SK-N-SH (cell line): ENCODE results near the gene SEMA3D. TPM values are rescaled to one million over a fixed set of nuclear protein-coding genes. Genes with fewer than 3 reads are reported as not detected.

Experiments used
- CTCF ChIA-PET: fragments of 300-600, 350-600 bp; formaldehyde crosslinking; extraction: SDS; loops from one replicate; lab custom pipeline; 2021; lab: Yijun Ruan, JAX
- POLR2A ChIA-PET: fragments of 350-600 bp; sonication (Branson Sonifier 250); formaldehyde crosslinking; extraction: SDS; loops from one replicate; lab custom pipeline; 2020; ENCODE audit warnings: antibody characterized with exemption, inconsistent platforms; lab: Yijun Ruan, JAX
- DNase-seq: peaks from one replicate; pipeline ENCODE4 v3.0.0; 2012
- H2AFZ ChIP-seq: fragments of 200-600 bp; sonication (generic); 2 replicates; pipeline ENCODE4 v1.8.1; 2016; ENCODE audit warnings: antibody characterized with exemption, mild to moderate bottlenecking, low read depth
- H3F3A ChIP-seq: fragments of 200-600 bp; sonication (generic); replicated peaks from 2 replicates; pipeline ENCODE3; 2016; ENCODE audit warnings: antibody characterized with exemption, mild to moderate bottlenecking; ENCODE audit not compliant: insufficient read depth
- H3K27ac ChIP-seq, 2 experiments: fragments of 200-500 bp in 1 of 2; fragments of 200-600 bp in 1 of 2; sonication (Bioruptor generic) in 1 of 2; sonication (generic), shearing (Covaris generic) in 1 of 2; 2 replicates each; pipeline versions ENCODE4 v1.5.1 to v1.6.1; 2014 to 2016; ENCODE audit warnings: low read depth in 2 of 2, inconsistent platforms in 1 of 2, low read length in 1 of 2, mild to moderate bottlenecking in 1 of 2, mixed read lengths in 1 of 2
- H3K27me3 ChIP-seq: fragments of 200-600 bp; sonication (generic), shearing (Covaris generic); 2 replicates; pipeline ENCODE4 v1.6.1; 2016; ENCODE audit warnings: mixed run types; ENCODE audit not compliant: insufficient read depth
- H3K36me3 ChIP-seq, 2 experiments: fragments of 200-500 bp in 1 of 2; fragments of 200-600 bp in 1 of 2; sonication (Bioruptor generic) in 1 of 2; sonication (generic) in 1 of 2; replicated peaks in 1 of 2; 2 replicates each; pipeline versions ENCODE3 to v1.5.1; 2014 to 2016; ENCODE audit warnings: low read length in 1 of 2, mild to moderate bottlenecking in 1 of 2; ENCODE audit not compliant: insufficient read depth in 2 of 2, control insufficient read depth in 1 of 2
- H3K4me1 ChIP-seq, 2 experiments: fragments of 200-500 bp in 1 of 2; fragments of 200-600 bp in 1 of 2; sonication (Bioruptor generic) in 1 of 2; sonication (generic), shearing (Covaris generic) in 1 of 2; 2 replicates each; pipeline versions ENCODE4 v1.5.1 to v1.6.1; 2014 to 2016; ENCODE audit warnings: low read depth in 1 of 2, low read length in 1 of 2, mixed run types in 1 of 2; ENCODE audit not compliant: insufficient read depth in 2 of 2, control insufficient read depth in 1 of 2
- H3K4me2 ChIP-seq: fragments of 200-600 bp; sonication (generic), shearing (Covaris generic); 2 replicates; pipeline ENCODE4 v1.6.1; 2017; ENCODE audit warnings: mixed run types
- H3K4me3 ChIP-seq, 2 experiments: fragments of 200-500 bp in 1 of 2; fragments of 200-600 bp in 1 of 2; sonication (Bioruptor generic) in 1 of 2; sonication (generic), shearing (Covaris generic) in 1 of 2; 2 replicates each; pipeline versions ENCODE4 v1.5.1 to v1.8.1; 2014 to 2016; ENCODE audit warnings: low read depth in 2 of 2, inconsistent platforms in 1 of 2, low read length in 1 of 2, mild to moderate bottlenecking in 1 of 2, mixed read lengths in 1 of 2, moderate library complexity in 1 of 2
- H3K79me2 ChIP-seq: fragments of 200-600 bp; sonication (generic); 2 replicates; pipeline ENCODE4 v1.8.1; 2017; ENCODE audit warnings: mild to moderate bottlenecking; ENCODE audit not compliant: insufficient read depth
- H3K9ac ChIP-seq: fragments of 200-600 bp; sonication (generic); 2 replicates; pipeline ENCODE4 v1.6.1; 2017; ENCODE audit warnings: mixed run types
- H3K9me2 ChIP-seq: fragments of 200-600 bp; sonication (generic); 2 replicates; pipeline ENCODE4 v1.6.1; 2017; ENCODE audit warnings: mixed run types
- H3K9me3 ChIP-seq: fragments of 200-600 bp; sonication (generic); 2 replicates; pipeline ENCODE4 v1.6.1; 2017; ENCODE audit warnings: mixed run types, mild to moderate bottlenecking, moderate library complexity
- H4K20me1 ChIP-seq: fragments of 200-600 bp; sonication (generic); 2 replicates; pipeline ENCODE4 v1.6.1; 2017; ENCODE audit warnings: mild to moderate bottlenecking, mixed run types; ENCODE audit not compliant: insufficient read depth
- CHD2 ChIP-seq: fragments of 150-350 bp; IDR thresholded peaks from 2 replicates; pipeline ENCODE4 v1.6.1; 2018; ENCODE audit warnings: low read length; ENCODE audit not compliant: partially characterized antibody
- ELF1 ChIP-seq: IDR thresholded peaks from 2 replicates; pipeline ENCODE4 v1.4.0; 2012
- EP300 ChIP-seq, 2 experiments: IDR thresholded peaks; 2 replicates each; pipeline versions ENCODE4 v1.4.0 to v1.6.1; 2012; ENCODE audit warnings: borderline replicate concordance in 1 of 2, low read depth in 1 of 2, low read length in 1 of 2
- EZH2phosphoT487 ChIP-seq: fragments of 200-600 bp; sonication (generic); IDR thresholded peaks from 2 replicates; pipeline ENCODE4 v1.6.1; 2017; ENCODE audit warnings: low read depth, mixed run types, mild to moderate bottlenecking, antibody characterized with exemption, moderate library complexity, borderline replicate concordance
- FOXJ3 ChIP-seq: sonication (generic); formaldehyde crosslinking; IDR thresholded peaks from 2 replicates; pipeline ENCODE4 v1.5.1; 2020; ENCODE audit warnings: mild to moderate bottlenecking, missing genetic modification reagents
- FOXM1 ChIP-seq: IDR thresholded peaks from 2 replicates; pipeline ENCODE4 v1.4.0; 2012; ENCODE audit warnings: low read depth, mild to moderate bottlenecking
- GABPA ChIP-seq: IDR thresholded peaks from 2 replicates; pipeline ENCODE4 v1.4.0; 2012; ENCODE audit warnings: low read depth, mild to moderate bottlenecking
- IRF3 ChIP-seq: fragments of 150-350 bp; IDR thresholded peaks from 2 replicates; pipeline ENCODE4 v1.6.1; 2016; ENCODE audit warnings: mild to moderate bottlenecking, low read depth, low read length
- MXI1 ChIP-seq: IDR thresholded peaks from 2 replicates; pipeline ENCODE4 v1.6.1; 2012; ENCODE audit warnings: mild to moderate bottlenecking, low read depth, low read length, improper control_type of control experiment
- RAD21 ChIP-seq: IDR thresholded peaks from 2 replicates; pipeline ENCODE4 v1.6.1; 2012; ENCODE audit warnings: mild to moderate bottlenecking, low read length
- RCOR1 ChIP-seq: fragments of 150-350 bp; IDR thresholded peaks from 2 replicates; pipeline ENCODE4 v1.6.1; 2017; ENCODE audit warnings: antibody characterized with exemption, low read length
- REST ChIP-seq: IDR thresholded peaks from 2 replicates; pipeline ENCODE4 v1.6.1; 2012; ENCODE audit warnings: mild to moderate bottlenecking, low read depth, low read length, moderate library complexity
- RXRA ChIP-seq: IDR thresholded peaks from 2 replicates; pipeline ENCODE4 v1.4.0; 2012; ENCODE audit warnings: low read depth, mild to moderate bottlenecking, borderline replicate concordance
- SMC3 ChIP-seq: IDR thresholded peaks from 2 replicates; pipeline ENCODE4 v1.6.1; 2012; ENCODE audit warnings: low read depth, low read length, improper control_type of control experiment
- TCF12 ChIP-seq: IDR thresholded peaks from 2 replicates; pipeline ENCODE4 v1.4.0; 2012
- USF1 ChIP-seq: IDR thresholded peaks from 2 replicates; pipeline ENCODE4 v1.4.0; 2012; ENCODE audit warnings: low read depth, borderline replicate concordance
- WGBS: methylation state at CpG from one replicate; pipeline ENCODE4 v1.1.6; 2017; ENCODE audit warnings: low lambda C conversion rate; 5-methylcytosine and 5-hydroxymethylcytosine counted together
- polyA plus RNA-seq, 3 experiments: library from polyadenylated mRNA; depleted of rRNA; stranded (reverse); fragments of >200 nt; gene quantifications; 2 replicates each; pipeline ENCODE4 v1.2.3, GENCODE V29; 2012

Gene SEMA3D
- polyA plus RNA-seq, 1 of the 3 experiments (the other 2 are of a cell fraction), result 30.1 TPM

- H3K27ac ChIP-seq, result no peak overlapping the region
- ChIA-PET CTCF (interaction anchor here (1.8 kb wide), 1 partner anchor 40 kb away, joined by 5 read pairs; no protein-coding TSS in a partner anchor), POLR2A (no interaction called here)
- peaks cover 0 to 17% of the 10 kb centered on the region in 2 experiments for H3K36me3 ChIP-seq
- H3K4me2 ChIP-seq, result no peak overlapping the region
- no peaks in the 10 kb centered on the region for H3K27me3 ChIP-seq
- no peak overlapping the region for H3K9ac ChIP-seq
- H3K4me1 ChIP-seq, result no peaks in the 10 kb centered on the region; a peak in 1 of 4 replicates
- TF ChIP-seq RCOR1, result no peak
- TF ChIP-seq SMC3, result no peak
- no peak for TF ChIP-seq MXI1
- no peak for TF ChIP-seq CHD2
- no peak for TF ChIP-seq EP300 (IDR thresholded peaks at IDR 0.05; ENCODE audit: borderline replicate concordance in 1 of 2, low read depth in 1 of 2, low read length in 1 of 2)
- no peak for TF ChIP-seq ELF1
- TF ChIP-seq RAD21, result no peak
- TF ChIP-seq REST, result no peak
- no peak for TF ChIP-seq FOXM1
- TF ChIP-seq TCF12, result no peak
- TF ChIP-seq EZH2phosphoT487, result no peak
- no peak for TF ChIP-seq RXRA
- no peak for TF ChIP-seq USF1
- no peak for TF ChIP-seq GABPA
- TF ChIP-seq IRF3, result no peak
- no peak for TF ChIP-seq FOXJ3 (CRISPR knock-in tag)
- H3F3A ChIP-seq, result no peaks in the 10 kb centered on the region
- H3K4me3 ChIP-seq, result no peak overlapping the region
- no peak overlapping the region for H2AFZ ChIP-seq
- no peaks in the 10 kb centered on the region for H3K9me2 ChIP-seq
- DNase-seq, result no peak
- WGBS, result 71% methylated on average over 1 of the region's 1 CpG
- H4K20me1 ChIP-seq, result no peaks in the 10 kb centered on the region
- no peaks in the 10 kb centered on the region for H3K9me3 ChIP-seq
- no peaks in the 10 kb centered on the region for H3K79me2 ChIP-seq
These were observed 105.0 kb downstream of the SEMA3D start for GRCh38 chr7:85081846-85082245.
